GM10248 (cell line): ENCODE results near the gene RAD51D.

Experiments
- CTCF ChIA-PET: fragments of 300-600 bp; sonication (Branson Sonifier 250); formaldehyde crosslinking; extraction: SDS; loops from one replicate; lab custom pipeline; 2021; ENCODE audit warnings: antibody characterized with exemption; lab: Yijun Ruan, JAX
- POLR2A ChIA-PET: fragments of 350-650 bp; sonication (Branson Sonifier 250); formaldehyde crosslinking; extraction: SDS; loops from one replicate; lab custom pipeline; 2020; ENCODE audit warnings: antibody characterized with exemption; lab: Yijun Ruan, JAX
- DNase-seq: peaks from one replicate; pipeline ENCODE4 v3.0.0; 2012; ENCODE audit errors: extremely low spot score
- CTCF ChIP-seq: IDR thresholded peaks from 2 replicates; pipeline ENCODE4 v1.5.1; 2012; ENCODE audit warnings: mild to moderate bottlenecking, low read depth; ENCODE audit errors: extremely low read depth, missing control alignments, control extremely low read depth

RAD51D gene

DNA sequence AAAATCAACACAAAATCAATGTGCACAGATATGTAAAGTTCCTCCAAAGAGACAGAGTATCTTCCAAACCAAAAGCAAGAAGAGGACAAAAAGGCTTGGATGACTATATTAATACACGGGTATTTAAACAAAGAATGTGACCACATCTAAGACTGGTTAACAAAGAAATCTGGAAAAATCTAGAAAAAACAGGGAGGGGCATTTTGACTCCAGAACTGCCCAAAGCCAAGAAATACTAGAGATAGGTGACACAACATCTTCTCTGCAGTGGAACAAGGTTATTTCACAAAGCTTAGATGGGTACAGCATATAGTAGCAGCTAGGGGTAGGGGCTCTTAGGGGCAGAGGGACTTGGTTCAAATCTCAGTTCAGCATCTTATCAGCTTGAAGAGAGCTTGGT lies 66.5 kb downstream of the RAD51D start:
- ChIA-PET CTCF (interaction anchor here (1.1 to 1.8 kb wide), 6 partner anchors 10 to 36 kb away, joined by 4 to 11 read pairs (median 4); partner anchors contain the start of gene RFFL), POLR2A (no interaction called here)
- no peak for DNase-seq
- TF ChIP-seq CTCF: no peak

DNA sequence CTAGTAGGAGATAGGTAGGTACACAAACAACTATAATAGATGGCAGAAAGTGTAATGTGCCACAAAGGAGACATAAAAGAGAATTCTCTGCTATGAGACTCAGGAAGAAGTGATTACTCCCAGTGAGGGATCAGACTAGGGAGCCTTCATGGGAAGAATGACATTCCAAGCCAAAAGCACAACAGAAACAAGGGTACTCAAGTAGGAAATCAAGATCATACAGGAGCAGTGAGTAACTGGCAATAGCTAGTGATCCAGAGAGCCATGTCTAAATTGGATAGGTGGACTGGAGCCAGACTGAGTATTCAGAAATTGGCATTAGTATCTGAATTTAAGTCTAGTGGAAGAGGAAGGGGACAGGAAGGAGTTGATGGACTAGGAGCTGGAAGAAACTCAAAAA lies 66.9 kb downstream of the RAD51D start:
- CTCF ChIA-PET: interaction anchor here (1.1 to 1.8 kb wide), 6 partner anchors 10 to 37 kb away, joined by 4 to 11 read pairs (median 4); partner anchors contain the start of gene RFFL
- DNase-seq: no peak
- POLR2A ChIA-PET: no interaction called here
- no peak for TF ChIP-seq CTCF

DNA sequence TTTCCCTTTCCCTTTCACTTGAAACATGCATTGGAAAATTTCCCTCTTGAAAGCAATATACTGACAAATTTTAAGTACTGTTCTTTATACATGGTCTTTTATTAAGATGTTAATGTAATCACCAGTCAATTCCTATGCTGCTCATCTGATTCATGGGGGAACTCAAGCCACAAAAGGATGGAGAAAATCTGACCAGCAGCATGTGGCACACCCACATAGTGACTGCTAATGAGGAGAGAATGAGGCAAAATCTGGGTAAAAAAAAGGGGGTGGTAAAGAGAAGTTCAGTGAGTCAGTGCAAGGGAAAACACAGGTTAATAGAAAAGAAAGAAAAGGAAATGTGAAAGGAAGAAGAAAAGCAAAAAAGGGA lies 67.4 kb downstream of the RAD51D start:
- ChIA-PET POLR2A (no interaction called here), CTCF (no interaction called here)
- DNase-seq: no peak
- no peak for TF ChIP-seq CTCF

DNA sequence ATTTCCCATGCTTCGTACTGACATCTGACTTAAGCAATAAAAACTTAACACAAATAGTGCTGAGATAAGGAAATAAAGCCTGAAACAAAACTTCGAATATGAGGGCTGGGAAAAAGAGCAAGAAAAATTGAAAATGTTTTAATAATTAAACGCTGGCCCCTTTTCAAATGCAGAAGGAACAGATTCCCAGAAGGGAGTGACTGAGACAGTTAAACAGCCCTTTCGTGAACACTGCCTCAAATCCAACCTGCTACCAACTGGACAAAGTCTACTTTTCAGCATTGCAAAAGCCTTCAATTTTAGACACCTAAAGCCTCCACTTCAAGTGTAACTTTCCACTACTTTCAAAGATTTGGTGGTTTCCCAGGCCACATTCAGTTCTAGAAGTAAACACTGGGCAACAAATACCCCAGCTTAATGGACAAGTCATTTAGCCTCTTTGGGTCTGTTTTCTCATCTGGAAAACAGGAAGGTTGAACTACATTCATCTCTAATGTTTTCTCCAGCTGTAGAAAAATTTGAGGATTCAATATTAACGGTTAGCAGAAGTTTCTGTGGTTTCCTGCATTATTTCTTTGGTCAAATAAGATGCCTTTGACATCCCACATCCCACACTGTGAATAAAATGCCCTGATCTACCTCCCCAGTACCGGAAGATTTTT lies 68.0 kb downstream of the RAD51D start:
- CTCF ChIA-PET: no interaction called here
- DNase-seq: no peak
- TF ChIP-seq CTCF: no peak
- POLR2A ChIA-PET: no interaction called here

GRCh38 chr17:35051183-35051578 lies 68.5 kb downstream of the RAD51D start:
- TF ChIP-seq CTCF: no peak
- ChIA-PET CTCF (interaction anchor here (2.2 kb wide), 1 partner anchor 10 kb away, joined by 5 read pairs; no protein-coding TSS in a partner anchor), POLR2A (interaction anchor here (0.5 kb wide), 1 partner anchor 12 kb away, joined by 6 read pairs; the partner anchor contains the start of gene RFFL)
- peak; percentile 52 for DNase-seq

- CTCF ChIA-PET: interaction anchor here (1.0 to 2.4 kb wide), 3 partner anchors 11 to 39 kb away, joined by 3 to 9 read pairs (median 5); no protein-coding TSS in a partner anchor
These were observed 69.5 kb downstream of the RAD51D start for GRCh38 chr17:35050170-35050569.

More at GRCh38 chr17:35050170-35050569, 69.5 kb downstream of the RAD51D start:
- no peak for TF ChIP-seq CTCF
- POLR2A ChIA-PET: no interaction called here
- no peak for DNase-seq
